Measurements from ENCODE around the gene FYN. TPM values are rescaled to one million over a fixed set of nuclear protein-coding genes. Genes with fewer than 3 reads are reported as not detected.

Gene FYN
- polyA plus RNA-seq, 1 donor (not counting 4 experiments of a cell fraction or from before 2014, with no cell fraction given), result 24.7 TPM

DNA sequence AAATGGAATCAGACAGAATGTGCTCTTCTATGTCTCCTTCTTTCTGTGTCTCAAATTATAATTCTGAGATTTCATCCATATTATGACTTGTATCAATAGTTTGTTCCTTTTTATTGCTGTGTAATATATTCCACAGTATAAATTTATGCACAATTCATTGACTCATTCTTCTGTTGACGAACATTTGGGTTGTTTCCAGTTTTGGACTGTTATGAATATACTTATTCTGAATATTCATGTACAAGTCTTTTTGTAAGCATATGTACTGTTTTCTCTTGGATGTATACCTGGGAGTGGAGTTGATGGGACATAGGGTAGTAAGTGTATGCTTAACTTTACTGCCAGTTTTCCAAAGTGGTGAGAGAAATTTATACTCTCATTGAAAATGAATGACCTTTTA, 239.4 kb downstream of the FYN start:
- Histone ChIP-seq H3K27me3 (ENCODE audit: control insufficient read depth, extremely low read depth, insufficient read depth, low read length) (no peaks in the 10 kb centered on the region), H3K9me3 (ENCODE audit: control insufficient read depth, low read depth, low read length) (no peaks in the 10 kb centered on the region), H3K4me2 (ENCODE audit: control insufficient read depth, extremely low read depth, insufficient read depth, low read depth, low read length) (no peak overlapping the region), H3K4me3 (ENCODE audit: control insufficient read depth in 2 of 3, extremely low read depth in 1 of 3, insufficient read depth in 2 of 3, low read depth in 1 of 3, low read length in 3 of 3) (no peak overlapping the region), H3K4me1 (ENCODE audit: control insufficient read depth, extremely low read depth, insufficient read depth, low read length) (no peaks in the 10 kb centered on the region), H4K20me1 (ENCODE audit: control insufficient read depth, extremely low read depth, insufficient read depth, low read length) (no peaks in the 10 kb centered on the region), H3K79me2 (ENCODE audit: control insufficient read depth, insufficient read depth, low read length) (no peaks in the 10 kb centered on the region), H3K27ac (ENCODE audit: control insufficient read depth, insufficient read depth, low read length) (no peak overlapping the region), H3K9me1 (ENCODE audit: control insufficient read depth, extremely low read depth, insufficient read depth, low read length) (no peaks in the 10 kb centered on the region), H3K9ac (ENCODE audit: control insufficient read depth, extremely low read depth, insufficient read depth, low read length) (no peak overlapping the region), H2AFZ (ENCODE audit: control insufficient read depth, low read length) (no peak overlapping the region), H3K36me3 (ENCODE audit: control insufficient read depth in 2 of 2, extremely low read depth in 1 of 2, insufficient read depth in 2 of 2, low read length in 2 of 2) (no peaks in the 10 kb centered on the region)
- no peak for FAIRE-seq
- TF ChIP-seq EZH2 (IDR thresholded peaks at IDR 0.05; ENCODE audit: low read length), result no peak
- no peak for TF ChIP-seq CTCF (optimal IDR thresholded peaks at IDR 0.05 in 1 of 3, IDR thresholded peaks at IDR 0.05 in 1 of 3, conservative IDR thresholded peaks at IDR 0.05 in 1 of 3; ENCODE audit: extremely low read depth in 1 of 3, insufficient read depth in 2 of 3, low read length in 3 of 3)
- dilution Hi-C loops (cut with MboI; ENCODE audit: extremely low pct_ligation_motif_present, low sequenced_read_pairs), result no loop called here
- DNase-seq (ENCODE audit: low read depth, low spot score), result no peak

DNA sequence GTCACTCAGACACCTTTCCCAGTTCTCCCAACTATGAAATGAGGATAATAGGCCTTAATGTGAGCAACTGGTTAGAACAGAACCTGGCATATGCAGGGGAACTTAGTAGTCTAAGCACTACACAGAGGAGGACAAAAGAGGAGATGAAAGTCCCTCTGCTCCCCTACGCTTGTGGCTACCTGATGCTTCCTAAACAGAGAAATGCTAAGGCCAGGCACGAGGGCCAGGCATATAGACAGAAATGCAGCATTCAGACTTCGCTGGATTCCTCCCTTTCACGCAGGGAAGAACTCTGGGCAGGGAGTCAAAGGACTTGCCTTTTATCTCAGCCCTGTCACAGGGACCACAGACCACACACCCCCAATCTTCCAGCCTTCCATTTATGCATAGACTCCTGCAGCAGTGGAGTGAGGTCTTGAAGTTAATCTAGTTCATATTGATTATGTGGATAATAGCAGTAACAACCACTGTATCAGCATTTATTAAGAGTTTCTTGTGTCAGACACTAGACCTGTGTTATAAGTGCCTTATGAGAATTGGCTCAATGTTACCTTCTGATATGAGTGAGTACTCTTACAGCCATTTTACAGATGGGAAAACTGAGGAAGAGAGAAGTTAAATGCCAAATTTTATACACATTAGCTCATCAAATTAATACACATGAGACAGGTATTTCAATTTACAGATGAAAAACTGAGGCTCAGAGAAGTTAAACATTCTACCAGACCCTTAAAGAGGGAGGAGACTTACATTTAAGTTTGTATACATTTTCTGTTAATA, 240.6 kb downstream of the FYN start:
- H3K27me3 ChIP-seq (ENCODE audit: control insufficient read depth, extremely low read depth, insufficient read depth, low read length), result no peaks in the 10 kb centered on the region
- H3K27ac ChIP-seq (ENCODE audit: control insufficient read depth, insufficient read depth, low read length), result no peak overlapping the region
- DNase-seq (ENCODE audit: low read depth, low spot score), result no peak
- no peak overlapping the region for H2AFZ ChIP-seq (ENCODE audit: control insufficient read depth, low read length)
- no peaks in the 10 kb centered on the region for H3K79me2 ChIP-seq (ENCODE audit: control insufficient read depth, insufficient read depth, low read length)
- dilution Hi-C loops (cut with MboI; ENCODE audit: extremely low pct_ligation_motif_present, low sequenced_read_pairs), result no loop called here
- no peaks in the 10 kb centered on the region for H3K9me3 ChIP-seq (ENCODE audit: control insufficient read depth, low read depth, low read length)
- no peak overlapping the region for H3K9ac ChIP-seq (ENCODE audit: control insufficient read depth, extremely low read depth, insufficient read depth, low read length)
- no peaks in the 10 kb centered on the region for H3K9me1 ChIP-seq (ENCODE audit: control insufficient read depth, extremely low read depth, insufficient read depth, low read length)
- no peak overlapping the region for H3K4me3 ChIP-seq (ENCODE audit: control insufficient read depth in 2 of 3, extremely low read depth in 1 of 3, insufficient read depth in 2 of 3, low read depth in 1 of 3, low read length in 3 of 3)
- no peaks in the 10 kb centered on the region for H4K20me1 ChIP-seq (ENCODE audit: control insufficient read depth, extremely low read depth, insufficient read depth, low read length)
- TF ChIP-seq EZH2 (IDR thresholded peaks at IDR 0.05; ENCODE audit: low read length) (no peak), CTCF (optimal IDR thresholded peaks at IDR 0.05 in 1 of 3, IDR thresholded peaks at IDR 0.05 in 1 of 3, conservative IDR thresholded peaks at IDR 0.05 in 1 of 3; ENCODE audit: extremely low read depth in 1 of 3, insufficient read depth in 2 of 3, low read length in 3 of 3) (no peak)
- no peaks in the 10 kb centered on the region for H3K4me1 ChIP-seq (ENCODE audit: control insufficient read depth, extremely low read depth, insufficient read depth, low read length)
- no peak for FAIRE-seq
- no peaks in the 10 kb centered on the region for H3K36me3 ChIP-seq (ENCODE audit: control insufficient read depth in 2 of 2, extremely low read depth in 1 of 2, insufficient read depth in 2 of 2, low read length in 2 of 2)
- H3K4me2 ChIP-seq (ENCODE audit: control insufficient read depth, extremely low read depth, insufficient read depth, low read depth, low read length), result no peak overlapping the region
